ENCODE data around the gene TRPC3.

DNA sequence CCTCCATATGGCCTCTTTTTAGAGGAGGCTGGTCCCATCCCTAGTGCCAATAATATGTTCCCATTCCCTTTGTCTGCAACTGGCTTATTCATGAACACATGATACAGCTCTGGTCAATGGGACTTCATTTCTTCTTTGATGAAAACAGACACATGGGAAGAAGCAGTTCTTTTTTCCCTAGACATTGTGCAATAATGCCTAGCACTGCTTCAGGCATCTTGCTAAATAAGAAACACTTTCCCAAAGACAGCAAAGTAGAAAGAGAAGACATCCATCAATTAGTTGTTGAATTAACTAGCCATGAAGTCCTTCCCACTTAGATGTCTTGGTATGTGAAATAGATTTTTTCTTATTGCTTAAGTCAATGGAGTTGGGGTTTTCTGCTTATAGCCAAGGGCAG lies 40.1 kb upstream of the TRPC3 start:
- TF ChIP-seq EP300 (IDR thresholded peaks at IDR 0.05), result no peak
- TF ChIP-seq, protein P1, sequence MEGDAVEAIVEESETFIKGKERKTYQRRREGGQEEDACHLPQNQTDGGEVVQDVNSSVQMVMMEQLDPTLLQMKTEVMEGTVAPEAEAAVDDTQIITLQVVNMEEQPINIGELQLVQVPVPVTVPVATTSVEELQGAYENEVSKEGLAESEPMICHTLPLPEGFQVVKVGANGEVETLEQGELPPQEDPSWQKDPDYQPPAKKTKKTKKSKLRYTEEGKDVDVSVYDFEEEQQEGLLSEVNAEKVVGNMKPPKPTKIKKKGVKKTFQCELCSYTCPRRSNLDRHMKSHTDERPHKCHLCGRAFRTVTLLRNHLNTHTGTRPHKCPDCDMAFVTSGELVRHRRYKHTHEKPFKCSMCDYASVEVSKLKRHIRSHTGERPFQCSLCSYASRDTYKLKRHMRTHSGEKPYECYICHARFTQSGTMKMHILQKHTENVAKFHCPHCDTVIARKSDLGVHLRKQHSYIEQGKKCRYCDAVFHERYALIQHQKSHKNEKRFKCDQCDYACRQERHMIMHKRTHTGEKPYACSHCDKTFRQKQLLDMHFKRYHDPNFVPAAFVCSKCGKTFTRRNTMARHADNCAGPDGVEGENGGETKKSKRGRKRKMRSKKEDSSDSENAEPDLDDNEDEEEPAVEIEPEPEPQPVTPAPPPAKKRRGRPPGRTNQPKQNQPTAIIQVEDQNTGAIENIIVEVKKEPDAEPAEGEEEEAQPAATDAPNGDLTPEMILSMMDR (IDR thresholded peaks at IDR 0.05), result no peak
- TF ChIP-seq POLR2A (IDR thresholded peaks at IDR 0.05), result no peak
